DND-41 (cell line): Measurements from ENCODE around the gene MTARC1.

Experiments
- ATAC-seq: fragments of 200-7000 bp; cut with Tn5 transposase; 3 replicates; pipeline ENCODE4 v1.9.1; 2021; ENCODE audit warnings: low read depth; ENCODE audit not compliant: insufficient read depth
- DNase-seq: peaks from one replicate; pipeline ENCODE4 v3.0.0-alpha.2; 2020
- H2AFZ ChIP-seq: 2 replicates; pipeline ENCODE4 v1.6.0; 2012; ENCODE audit warnings: low read depth, low read length
- H3K27ac ChIP-seq: 2 replicates; pipeline ENCODE4 v1.5.1; 2012; ENCODE audit warnings: low read length, inconsistent platforms
- H3K27me3 ChIP-seq: fragments of 200-600 bp; sonication (generic); 2 replicates; pipeline ENCODE4 v1.6.0; 2012; ENCODE audit warnings: low read length, mild to moderate bottlenecking, inconsistent platforms; ENCODE audit not compliant: insufficient read depth, poor library complexity
- H3K36me3 ChIP-seq: 2 replicates; pipeline ENCODE4 v1.5.1; 2012; ENCODE audit warnings: low read length, inconsistent platforms; ENCODE audit not compliant: insufficient read depth
- H3K4me1 ChIP-seq: 2 replicates; pipeline ENCODE4 v1.5.1; 2012; ENCODE audit warnings: mild to moderate bottlenecking, low read length; ENCODE audit not compliant: insufficient read depth
- H3K4me2 ChIP-seq: 2 replicates; pipeline ENCODE4 v1.6.0; 2012; ENCODE audit warnings: mild to moderate bottlenecking, moderate library complexity, low read length, inconsistent platforms; ENCODE audit not compliant: insufficient read depth
- H3K4me3 ChIP-seq, 2 experiments: fragments of 200-600 bp in 1 of 2; shearing (Covaris generic) in 1 of 2; 2 replicates each; pipeline ENCODE4 v1.5.1; 2012 to 2016; ENCODE audit warnings: inconsistent platforms in 2 of 2, low read length in 2 of 2, mild to moderate bottlenecking in 2 of 2, low read depth in 1 of 2, moderate library complexity in 1 of 2
- H3K79me2 ChIP-seq: 2 replicates; pipeline ENCODE4 v1.6.0; 2012; ENCODE audit warnings: low read length, inconsistent platforms; ENCODE audit not compliant: insufficient read depth
- H3K9ac ChIP-seq: 2 replicates; pipeline ENCODE4 v1.6.0; 2012; ENCODE audit warnings: low read depth, mild to moderate bottlenecking, inconsistent platforms, low read length, moderate library complexity
- H3K9me3 ChIP-seq: 2 replicates; pipeline ENCODE4 v1.5.1; 2012; ENCODE audit warnings: low read length, moderate library complexity, mild to moderate bottlenecking, inconsistent platforms; ENCODE audit not compliant: insufficient read depth, severe bottlenecking
- H4K20me1 ChIP-seq: 2 replicates; pipeline ENCODE4 v1.6.0; 2012; ENCODE audit warnings: low read length; ENCODE audit not compliant: insufficient read depth
- CTCF ChIP-seq: IDR thresholded peaks from 2 replicates; pipeline ENCODE4 v1.5.1; 2012; ENCODE audit warnings: borderline replicate concordance, low read length, moderate library complexity, mild to moderate bottlenecking; ENCODE audit not compliant: poor library complexity, severe bottlenecking; ENCODE audit errors: extremely low read depth
- EZH2 ChIP-seq: IDR thresholded peaks from 3 replicates; pipeline ENCODE4 v1.6.1; 2012; ENCODE audit warnings: borderline replicate concordance, low read depth, mild to moderate bottlenecking, moderate library complexity, low read length, inconsistent platforms; ENCODE audit not compliant: severe bottlenecking

The MTARC1 gene

GRCh38 chr1:220761688-220762427 is 24.9 kb upstream of the MTARC1 start:
- ATAC-seq: no peak
- H2AFZ ChIP-seq: no peak overlapping the region
- no peaks in the 10 kb centered on the region for H4K20me1 ChIP-seq
- no peak for DNase-seq
- no peaks in the 10 kb centered on the region for H3K36me3 ChIP-seq
- no peaks in the 10 kb centered on the region for H3K27me3 ChIP-seq
- H3K4me3 ChIP-seq: no peak overlapping the region
- H3K27ac ChIP-seq: no peak overlapping the region
- no peak for TF ChIP-seq EZH2
- no peak for TF ChIP-seq CTCF
- H3K9ac ChIP-seq: no peak overlapping the region
- H3K4me2 ChIP-seq: no peak overlapping the region
- H3K9me3 ChIP-seq: no peaks in the 10 kb centered on the region
- no peaks in the 10 kb centered on the region for H3K79me2 ChIP-seq
- H3K4me1 ChIP-seq: no peaks in the 10 kb centered on the region

- Histone ChIP-seq H3K4me2 (no peak overlapping the region), H3K4me3 (no peak overlapping the region), H2AFZ (no peak overlapping the region), H3K27ac (no peak overlapping the region), H3K79me2 (no peaks in the 10 kb centered on the region), H3K9ac (no peak overlapping the region), H4K20me1 (no peaks in the 10 kb centered on the region), H3K9me3 (no peaks in the 10 kb centered on the region), H3K4me1 (no peaks in the 10 kb centered on the region), H3K27me3 (no peaks in the 10 kb centered on the region), H3K36me3 (no peaks in the 10 kb centered on the region)
- ATAC-seq: no peak
- no peak for DNase-seq
- no peak for TF ChIP-seq CTCF
- TF ChIP-seq EZH2: no peak
These were observed 22.0 kb upstream of the MTARC1 start for GRCh38 chr1:220764757-220765156.

GRCh38 chr1:220767312-220768125 is 19.2 kb upstream of the MTARC1 start:
- Histone ChIP-seq H3K27me3 (no peaks in the 10 kb centered on the region), H3K27ac (no peak overlapping the region), H3K4me3 (no peak overlapping the region), H3K9me3 (no peaks in the 10 kb centered on the region), H3K9ac (no peak overlapping the region), H2AFZ (no peak overlapping the region), H3K79me2 (no peaks in the 10 kb centered on the region), H3K4me2 (no peak overlapping the region), H3K36me3 (no peaks in the 10 kb centered on the region), H4K20me1 (no peaks in the 10 kb centered on the region), H3K4me1 (no peaks in the 10 kb centered on the region)
- ATAC-seq (no peak), DNase-seq (no peak)
- TF ChIP-seq CTCF: no peak
- no peak for TF ChIP-seq EZH2
